ENCODE results near the gene FBLN2.

DNA sequence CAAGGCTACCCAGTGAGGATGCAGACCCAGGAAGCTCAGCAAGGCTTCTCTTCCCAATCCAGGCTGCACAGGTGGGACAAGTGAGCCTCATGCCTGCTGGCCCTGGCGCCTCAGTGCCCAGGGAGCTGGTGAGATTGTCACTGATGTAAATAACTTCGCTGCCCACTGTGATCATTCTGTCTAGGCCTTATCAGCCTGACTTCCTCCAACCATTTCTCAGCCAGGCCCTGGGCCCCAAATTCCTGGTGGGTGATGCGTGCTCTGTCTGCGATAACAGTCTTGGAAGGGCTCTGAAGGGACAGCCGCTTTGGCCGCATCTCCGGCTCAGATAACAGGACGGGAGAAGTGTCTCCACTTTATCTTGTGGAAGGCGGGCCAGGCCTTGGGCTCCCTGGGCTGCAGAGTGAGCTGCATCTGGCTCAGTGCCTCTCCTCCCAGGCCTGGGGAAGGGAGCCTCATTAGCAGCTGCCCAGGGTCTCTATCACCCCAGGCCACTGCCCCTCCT lies 2.2 kb upstream of the FBLN2 start:
- TF ChIP-seq TCF12 (IDR thresholded peaks at IDR 0.05) (no peak), FOXM1 (IDR thresholded peaks at IDR 0.05; ENCODE audit: low read depth) (no peak), TAF1 (IDR thresholded peaks at IDR 0.05; ENCODE audit: borderline replicate concordance, low read depth, low read length) (no peak), MEF2A (IDR thresholded peaks at IDR 0.05; ENCODE audit: borderline replicate concordance, low read depth) (no peak), EP300 (IDR thresholded peaks at IDR 0.05; ENCODE audit: borderline replicate concordance in 1 of 2, low read depth in 1 of 2, low read length in 1 of 2) (no peak), POLR2AphosphoS5 (IDR thresholded peaks at IDR 0.05; ENCODE audit: low read depth, low read length) (no peak), EZH2phosphoT487 (IDR thresholded peaks at IDR 0.05; ENCODE audit: borderline replicate concordance, low read depth) (no peak), SMC3 (IDR thresholded peaks at IDR 0.05; ENCODE audit: low read depth, low read length) (no peak), RCOR1 (IDR thresholded peaks at IDR 0.05; ENCODE audit: low read length) (no peak), ELF1 (IDR thresholded peaks at IDR 0.05) (no peak)
- TF ChIP-seq, protein P1, sequence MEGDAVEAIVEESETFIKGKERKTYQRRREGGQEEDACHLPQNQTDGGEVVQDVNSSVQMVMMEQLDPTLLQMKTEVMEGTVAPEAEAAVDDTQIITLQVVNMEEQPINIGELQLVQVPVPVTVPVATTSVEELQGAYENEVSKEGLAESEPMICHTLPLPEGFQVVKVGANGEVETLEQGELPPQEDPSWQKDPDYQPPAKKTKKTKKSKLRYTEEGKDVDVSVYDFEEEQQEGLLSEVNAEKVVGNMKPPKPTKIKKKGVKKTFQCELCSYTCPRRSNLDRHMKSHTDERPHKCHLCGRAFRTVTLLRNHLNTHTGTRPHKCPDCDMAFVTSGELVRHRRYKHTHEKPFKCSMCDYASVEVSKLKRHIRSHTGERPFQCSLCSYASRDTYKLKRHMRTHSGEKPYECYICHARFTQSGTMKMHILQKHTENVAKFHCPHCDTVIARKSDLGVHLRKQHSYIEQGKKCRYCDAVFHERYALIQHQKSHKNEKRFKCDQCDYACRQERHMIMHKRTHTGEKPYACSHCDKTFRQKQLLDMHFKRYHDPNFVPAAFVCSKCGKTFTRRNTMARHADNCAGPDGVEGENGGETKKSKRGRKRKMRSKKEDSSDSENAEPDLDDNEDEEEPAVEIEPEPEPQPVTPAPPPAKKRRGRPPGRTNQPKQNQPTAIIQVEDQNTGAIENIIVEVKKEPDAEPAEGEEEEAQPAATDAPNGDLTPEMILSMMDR (IDR thresholded peaks at IDR 0.05): no peak
- TF ChIP-seq, protein P2, sequence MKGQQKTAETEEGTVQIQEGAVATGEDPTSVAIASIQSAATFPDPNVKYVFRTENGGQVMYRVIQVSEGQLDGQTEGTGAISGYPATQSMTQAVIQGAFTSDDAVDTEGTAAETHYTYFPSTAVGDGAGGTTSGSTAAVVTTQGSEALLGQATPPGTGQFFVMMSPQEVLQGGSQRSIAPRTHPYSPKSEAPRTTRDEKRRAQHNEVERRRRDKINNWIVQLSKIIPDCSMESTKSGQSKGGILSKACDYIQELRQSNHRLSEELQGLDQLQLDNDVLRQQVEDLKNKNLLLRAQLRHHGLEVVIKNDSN (IDR thresholded peaks at IDR 0.05; ENCODE audit: borderline replicate concordance, low read depth): no peak
- TF ChIP-seq, protein P3, sequence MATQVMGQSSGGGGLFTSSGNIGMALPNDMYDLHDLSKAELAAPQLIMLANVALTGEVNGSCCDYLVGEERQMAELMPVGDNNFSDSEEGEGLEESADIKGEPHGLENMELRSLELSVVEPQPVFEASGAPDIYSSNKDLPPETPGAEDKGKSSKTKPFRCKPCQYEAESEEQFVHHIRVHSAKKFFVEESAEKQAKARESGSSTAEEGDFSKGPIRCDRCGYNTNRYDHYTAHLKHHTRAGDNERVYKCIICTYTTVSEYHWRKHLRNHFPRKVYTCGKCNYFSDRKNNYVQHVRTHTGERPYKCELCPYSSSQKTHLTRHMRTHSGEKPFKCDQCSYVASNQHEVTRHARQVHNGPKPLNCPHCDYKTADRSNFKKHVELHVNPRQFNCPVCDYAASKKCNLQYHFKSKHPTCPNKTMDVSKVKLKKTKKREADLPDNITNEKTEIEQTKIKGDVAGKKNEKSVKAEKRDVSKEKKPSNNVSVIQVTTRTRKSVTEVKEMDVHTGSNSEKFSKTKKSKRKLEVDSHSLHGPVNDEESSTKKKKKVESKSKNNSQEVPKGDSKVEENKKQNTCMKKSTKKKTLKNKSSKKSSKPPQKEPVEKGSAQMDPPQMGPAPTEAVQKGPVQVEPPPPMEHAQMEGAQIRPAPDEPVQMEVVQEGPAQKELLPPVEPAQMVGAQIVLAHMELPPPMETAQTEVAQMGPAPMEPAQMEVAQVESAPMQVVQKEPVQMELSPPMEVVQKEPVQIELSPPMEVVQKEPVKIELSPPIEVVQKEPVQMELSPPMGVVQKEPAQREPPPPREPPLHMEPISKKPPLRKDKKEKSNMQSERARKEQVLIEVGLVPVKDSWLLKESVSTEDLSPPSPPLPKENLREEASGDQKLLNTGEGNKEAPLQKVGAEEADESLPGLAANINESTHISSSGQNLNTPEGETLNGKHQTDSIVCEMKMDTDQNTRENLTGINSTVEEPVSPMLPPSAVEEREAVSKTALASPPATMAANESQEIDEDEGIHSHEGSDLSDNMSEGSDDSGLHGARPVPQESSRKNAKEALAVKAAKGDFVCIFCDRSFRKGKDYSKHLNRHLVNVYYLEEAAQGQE (IDR thresholded peaks at IDR 0.05; ENCODE audit: low read depth, low read length): no peak

Measured in SK-N-SH (cell line).